Measurements from ENCODE around the gene ADGRV1. TPM values are rescaled to one million over a fixed set of nuclear protein-coding genes. Genes with fewer than 3 reads are reported as not detected.
"Not testable (repeated sequence)": the region's sequence is repeated elsewhere in the genome, so short reads cannot be mapped to it uniquely, and the experiment has no call there.

The ADGRV1 gene
- total RNA-seq, 1 donor: 0.18 TPM

DNA sequence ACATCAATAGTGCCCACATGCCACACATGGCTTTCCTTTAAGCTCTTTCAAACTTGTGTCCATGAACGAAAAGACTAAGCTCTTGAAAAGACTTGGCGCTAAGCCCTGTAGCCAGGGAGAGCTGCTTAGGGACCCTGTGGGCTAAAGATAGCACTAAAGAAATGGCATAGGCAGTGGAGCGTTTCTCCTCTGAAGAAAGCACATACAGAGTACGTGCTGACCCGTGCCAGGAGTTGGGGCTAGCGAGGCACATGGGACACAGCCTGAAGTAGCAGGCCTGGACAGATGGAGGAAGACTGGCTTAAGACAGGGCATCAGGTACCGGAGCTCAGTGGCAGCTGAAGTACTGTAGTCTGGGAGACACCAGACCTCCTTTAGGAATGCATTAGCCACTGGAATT, 39.7 kb downstream of the ADGRV1 start:
- DNase-seq (ENCODE audit: low read depth): no peak
- TF ChIP-seq, protein P1, sequence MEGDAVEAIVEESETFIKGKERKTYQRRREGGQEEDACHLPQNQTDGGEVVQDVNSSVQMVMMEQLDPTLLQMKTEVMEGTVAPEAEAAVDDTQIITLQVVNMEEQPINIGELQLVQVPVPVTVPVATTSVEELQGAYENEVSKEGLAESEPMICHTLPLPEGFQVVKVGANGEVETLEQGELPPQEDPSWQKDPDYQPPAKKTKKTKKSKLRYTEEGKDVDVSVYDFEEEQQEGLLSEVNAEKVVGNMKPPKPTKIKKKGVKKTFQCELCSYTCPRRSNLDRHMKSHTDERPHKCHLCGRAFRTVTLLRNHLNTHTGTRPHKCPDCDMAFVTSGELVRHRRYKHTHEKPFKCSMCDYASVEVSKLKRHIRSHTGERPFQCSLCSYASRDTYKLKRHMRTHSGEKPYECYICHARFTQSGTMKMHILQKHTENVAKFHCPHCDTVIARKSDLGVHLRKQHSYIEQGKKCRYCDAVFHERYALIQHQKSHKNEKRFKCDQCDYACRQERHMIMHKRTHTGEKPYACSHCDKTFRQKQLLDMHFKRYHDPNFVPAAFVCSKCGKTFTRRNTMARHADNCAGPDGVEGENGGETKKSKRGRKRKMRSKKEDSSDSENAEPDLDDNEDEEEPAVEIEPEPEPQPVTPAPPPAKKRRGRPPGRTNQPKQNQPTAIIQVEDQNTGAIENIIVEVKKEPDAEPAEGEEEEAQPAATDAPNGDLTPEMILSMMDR (IDR thresholded peaks at IDR 0.05; ENCODE audit: insufficient read depth, low read length): no peak
- H3K4me3 ChIP-seq (ENCODE audit: low read depth, low read length): no peak overlapping the region

DNA sequence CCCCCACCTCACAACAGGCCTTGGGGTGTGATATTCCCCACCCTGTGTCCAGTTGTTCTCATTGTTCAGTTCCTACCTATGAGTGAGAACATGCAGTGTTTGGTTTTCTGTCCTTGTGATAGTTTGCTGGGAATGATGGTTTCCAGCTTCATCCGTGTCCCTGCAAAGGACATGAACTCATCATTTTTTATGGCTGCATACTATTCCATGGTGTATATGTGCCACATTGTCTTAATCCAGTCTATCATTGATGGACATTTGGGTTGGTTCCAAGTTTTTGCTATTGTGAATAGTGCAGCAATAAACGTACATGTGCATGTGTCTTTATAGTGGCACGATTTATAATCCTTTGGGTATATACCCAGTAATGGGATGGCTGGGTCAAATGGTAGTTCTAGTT, 41.7 kb downstream of the ADGRV1 start:
- not testable (repeated sequence) for DNase-seq (ENCODE audit: low read depth); H3K4me3 ChIP-seq (ENCODE audit: low read depth, low read length)

DNA sequence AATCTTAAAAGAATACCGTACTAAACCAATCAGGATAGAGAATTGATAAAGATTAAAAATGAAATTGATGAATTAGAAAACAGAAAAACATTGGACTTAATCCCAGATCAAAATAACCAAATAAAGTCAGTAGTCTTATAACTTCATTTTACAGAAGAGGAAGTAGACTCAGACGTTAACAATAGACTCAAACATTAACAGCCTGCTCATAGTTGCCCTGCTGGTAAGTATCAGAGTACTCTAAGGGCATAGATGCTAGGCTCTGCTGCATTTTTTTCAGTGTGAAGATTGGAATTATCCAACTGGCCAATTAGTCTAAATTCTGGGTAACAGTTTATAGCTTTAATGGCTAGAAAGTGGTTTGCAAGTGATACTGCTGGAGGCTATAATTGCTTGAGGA, 42.9 kb downstream of the ADGRV1 start:
- no peak for DNase-seq (ENCODE audit: low read depth)
- TF ChIP-seq, protein P1 (IDR thresholded peaks at IDR 0.05; ENCODE audit: insufficient read depth, low read length): no peak
- H3K4me3 ChIP-seq (ENCODE audit: low read depth, low read length): no peak overlapping the region

DNA sequence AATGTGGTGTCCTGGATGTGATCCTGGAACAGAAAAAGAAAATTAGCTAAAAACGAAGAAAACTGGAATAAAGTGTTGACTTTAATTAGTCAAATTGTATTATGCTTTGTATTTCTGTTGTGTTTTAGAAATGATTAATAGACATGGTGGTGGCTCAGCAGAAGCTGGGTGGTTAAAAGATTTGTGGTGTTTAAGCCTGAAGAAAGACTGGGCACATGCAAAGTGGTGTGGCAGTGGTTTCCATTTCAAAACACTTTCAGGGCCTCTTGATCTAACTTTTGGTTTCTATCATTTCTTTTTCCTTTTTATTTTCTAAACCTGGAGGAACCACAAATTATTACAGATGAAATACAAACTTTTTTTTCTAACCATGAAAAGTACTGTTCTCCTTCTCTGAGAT, 44.1 kb downstream of the ADGRV1 start:
- no peak for DNase-seq (ENCODE audit: low read depth)
- TF ChIP-seq, protein P1 (IDR thresholded peaks at IDR 0.05; ENCODE audit: insufficient read depth, low read length): no peak
- H3K4me3 ChIP-seq (ENCODE audit: low read depth, low read length): no peak overlapping the region

DNA sequence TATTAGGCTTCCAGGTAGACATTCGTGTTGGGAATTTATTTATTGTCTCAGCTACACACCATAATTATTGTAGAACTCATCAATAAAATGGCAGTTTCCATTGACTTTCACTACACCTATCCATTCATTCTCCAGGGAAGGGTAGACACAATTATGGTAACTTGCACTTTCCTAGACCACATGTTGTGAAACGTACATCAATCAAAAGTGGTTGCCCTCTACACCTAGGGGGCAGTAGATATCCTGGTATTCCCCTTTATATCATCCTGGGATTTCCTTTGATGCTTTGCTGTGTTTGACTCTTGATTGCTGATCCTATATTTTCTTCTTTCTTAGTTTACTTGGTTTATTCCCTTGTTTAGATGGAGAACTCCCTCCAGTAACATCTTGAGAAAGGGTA, 47.9 kb downstream of the ADGRV1 start:
- TF ChIP-seq, protein P1 (IDR thresholded peaks at IDR 0.05; ENCODE audit: insufficient read depth, low read length): no peak
- no peak for DNase-seq (ENCODE audit: low read depth)
- no peak overlapping the region for H3K4me3 ChIP-seq (ENCODE audit: low read depth, low read length)

DNA sequence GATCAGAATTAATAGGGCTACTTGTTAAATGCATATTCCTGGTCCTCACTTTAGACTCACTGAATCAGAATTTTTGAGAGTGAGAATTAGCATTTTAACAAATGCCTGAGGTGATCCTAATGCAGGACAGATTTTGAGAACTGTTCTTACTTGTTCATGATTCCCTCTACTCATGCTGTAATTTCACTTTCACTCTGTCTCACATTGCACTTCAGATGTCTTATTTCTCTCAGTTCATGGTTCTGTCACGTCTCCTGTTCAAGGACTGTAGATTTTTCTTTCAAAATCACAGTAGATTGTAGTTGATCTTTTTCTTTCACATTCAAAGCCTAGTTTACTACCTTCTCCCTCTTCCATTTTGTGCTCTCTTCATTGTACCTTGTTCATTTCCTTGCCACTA, 54.3 kb downstream of the ADGRV1 start:
- TF ChIP-seq, protein P1 (IDR thresholded peaks at IDR 0.05; ENCODE audit: insufficient read depth, low read length): no peak
- no peak overlapping the region for H3K4me3 ChIP-seq (ENCODE audit: low read depth, low read length)
- DNase-seq (ENCODE audit: low read depth): no peak

DNA sequence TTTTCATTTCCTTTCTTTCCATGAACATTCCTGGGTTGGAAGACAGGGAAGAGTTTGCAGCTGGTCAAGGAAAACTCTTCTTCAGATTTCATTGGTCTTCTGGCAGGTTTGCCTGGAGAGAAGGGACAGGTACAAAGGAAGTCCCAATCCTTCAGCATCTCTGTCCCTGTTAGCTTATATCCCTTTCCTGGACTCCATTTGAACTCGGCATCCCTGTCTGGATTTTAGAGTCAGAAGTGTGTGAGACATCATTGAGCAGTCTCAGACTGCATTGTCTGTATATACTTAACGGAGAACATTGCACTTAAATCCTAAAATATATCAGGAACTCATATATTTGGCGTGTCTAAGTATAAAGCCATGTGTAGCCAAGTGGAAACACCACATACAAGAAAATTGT, 54.9 kb downstream of the ADGRV1 start:
- TF ChIP-seq, protein P1 (IDR thresholded peaks at IDR 0.05; ENCODE audit: insufficient read depth, low read length): no peak
- DNase-seq (ENCODE audit: low read depth): no peak

More for the DNA sequence above, 54.9 kb downstream of the ADGRV1 start:
- no peak overlapping the region for H3K4me3 ChIP-seq (ENCODE audit: low read depth, low read length)
